ENCODE measurements around the gene CARM1.

GRCh38 chr19:10952809-10953208, 81.5 kb downstream of the CARM1 start:
- TF ChIP-seq MXI1 (conservative IDR thresholded peaks at IDR 0.05; ENCODE audit: poor library complexity, severe bottlenecking) (no peak), EZH2 (IDR thresholded peaks at IDR 0.05; ENCODE audit: borderline replicate concordance, insufficient read depth, low read length, poor library complexity, severe bottlenecking) (no peak), CTCF (IDR thresholded peaks at IDR 0.05; ENCODE audit: poor library complexity, severe bottlenecking) (no peak), TAF1 (IDR thresholded peaks at IDR 0.05; ENCODE audit: low read depth) (no peak), POLR2AphosphoS5 (IDR thresholded peaks at IDR 0.05) (no peak), EP300 (conservative IDR thresholded peaks at IDR 0.05; ENCODE audit: poor library complexity, severe bottlenecking) (no peak), SMC3 (conservative IDR thresholded peaks at IDR 0.05; ENCODE audit: poor library complexity) (no peak), RAD21 (conservative IDR thresholded peaks at IDR 0.05) (no peak)
- TF ChIP-seq, protein P1, sequence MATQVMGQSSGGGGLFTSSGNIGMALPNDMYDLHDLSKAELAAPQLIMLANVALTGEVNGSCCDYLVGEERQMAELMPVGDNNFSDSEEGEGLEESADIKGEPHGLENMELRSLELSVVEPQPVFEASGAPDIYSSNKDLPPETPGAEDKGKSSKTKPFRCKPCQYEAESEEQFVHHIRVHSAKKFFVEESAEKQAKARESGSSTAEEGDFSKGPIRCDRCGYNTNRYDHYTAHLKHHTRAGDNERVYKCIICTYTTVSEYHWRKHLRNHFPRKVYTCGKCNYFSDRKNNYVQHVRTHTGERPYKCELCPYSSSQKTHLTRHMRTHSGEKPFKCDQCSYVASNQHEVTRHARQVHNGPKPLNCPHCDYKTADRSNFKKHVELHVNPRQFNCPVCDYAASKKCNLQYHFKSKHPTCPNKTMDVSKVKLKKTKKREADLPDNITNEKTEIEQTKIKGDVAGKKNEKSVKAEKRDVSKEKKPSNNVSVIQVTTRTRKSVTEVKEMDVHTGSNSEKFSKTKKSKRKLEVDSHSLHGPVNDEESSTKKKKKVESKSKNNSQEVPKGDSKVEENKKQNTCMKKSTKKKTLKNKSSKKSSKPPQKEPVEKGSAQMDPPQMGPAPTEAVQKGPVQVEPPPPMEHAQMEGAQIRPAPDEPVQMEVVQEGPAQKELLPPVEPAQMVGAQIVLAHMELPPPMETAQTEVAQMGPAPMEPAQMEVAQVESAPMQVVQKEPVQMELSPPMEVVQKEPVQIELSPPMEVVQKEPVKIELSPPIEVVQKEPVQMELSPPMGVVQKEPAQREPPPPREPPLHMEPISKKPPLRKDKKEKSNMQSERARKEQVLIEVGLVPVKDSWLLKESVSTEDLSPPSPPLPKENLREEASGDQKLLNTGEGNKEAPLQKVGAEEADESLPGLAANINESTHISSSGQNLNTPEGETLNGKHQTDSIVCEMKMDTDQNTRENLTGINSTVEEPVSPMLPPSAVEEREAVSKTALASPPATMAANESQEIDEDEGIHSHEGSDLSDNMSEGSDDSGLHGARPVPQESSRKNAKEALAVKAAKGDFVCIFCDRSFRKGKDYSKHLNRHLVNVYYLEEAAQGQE (IDR thresholded peaks at IDR 0.05; ENCODE audit: borderline replicate concordance) = no peak

Data from neural cell (in vitro differentiated cells).